Fibroblast of the conjunctiva (primary cell): ENCODE data around the gene SFR1.
"Not testable (repeated sequence)": the region's sequence is repeated elsewhere in the genome, so short reads cannot be mapped to it uniquely, and the experiment has no call there.

Experiments used
- DNase-seq: peaks from one replicate; pipeline ENCODE4 v3.0.0-alpha.2; 2010; ENCODE audit warnings: low read depth

Gene SFR1

DNA sequence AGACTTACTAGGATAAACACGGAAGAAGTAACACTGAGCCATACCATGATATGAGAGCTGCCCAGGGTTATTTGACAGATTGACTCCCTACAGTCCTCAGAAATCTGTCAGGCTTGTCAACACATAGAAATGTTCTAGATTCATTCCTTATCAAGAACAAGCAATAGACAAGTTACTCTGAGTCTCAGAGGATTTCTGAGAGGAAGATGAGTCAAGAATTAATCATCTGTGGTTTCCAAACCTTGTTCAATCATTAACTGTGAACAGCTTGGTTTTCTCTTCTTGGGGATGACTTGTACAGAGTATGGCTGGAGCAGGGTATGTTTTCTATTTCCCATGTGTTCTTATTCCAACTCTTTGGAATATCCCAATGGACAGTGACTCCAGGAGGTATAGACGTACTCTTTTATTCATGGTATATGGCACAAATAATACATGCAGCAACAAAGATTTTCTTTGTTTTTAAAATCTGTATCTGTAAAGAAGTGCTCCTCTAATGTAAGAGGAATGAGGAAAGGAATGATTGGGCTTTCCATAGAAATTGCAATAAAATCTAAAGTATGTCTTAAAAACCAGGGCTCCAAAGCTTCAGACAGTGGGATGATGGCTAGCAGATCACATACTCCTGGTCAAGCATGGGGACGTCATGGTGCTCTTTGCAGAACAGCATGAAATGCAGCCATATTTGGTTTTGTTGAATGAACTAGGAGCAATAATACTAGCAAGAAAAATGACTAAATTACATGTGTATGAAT, 11.9 kb upstream of the SFR1 start:
- DNase-seq, result no peak

DNA sequence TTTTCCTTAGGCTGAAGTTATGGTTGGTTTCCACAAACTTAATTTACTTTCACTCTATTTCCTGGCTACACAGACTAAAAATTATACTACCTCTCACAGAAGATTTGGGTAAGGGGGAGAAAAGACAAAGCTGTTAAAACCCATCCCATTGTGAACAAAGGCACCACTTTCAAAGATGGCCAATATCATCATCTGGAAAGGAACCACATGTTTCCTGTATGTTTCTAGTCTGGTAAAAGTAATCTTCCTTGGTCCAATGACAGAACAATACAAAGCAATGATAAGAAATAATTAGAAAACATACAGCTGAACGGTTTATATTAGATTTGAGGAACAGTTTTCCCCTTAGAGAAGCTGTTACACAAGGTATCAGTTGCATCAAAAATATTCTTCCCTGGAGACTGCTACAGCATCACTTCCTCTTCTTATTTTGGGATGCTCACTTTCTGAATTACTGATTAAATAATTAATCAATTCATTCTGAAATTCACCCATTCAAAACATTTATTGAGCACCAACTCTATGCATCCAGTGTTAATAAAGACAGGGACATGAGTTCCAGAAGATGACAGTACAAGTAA, 8.5 kb upstream of the SFR1 start:
- DNase-seq, result no peak

DNA sequence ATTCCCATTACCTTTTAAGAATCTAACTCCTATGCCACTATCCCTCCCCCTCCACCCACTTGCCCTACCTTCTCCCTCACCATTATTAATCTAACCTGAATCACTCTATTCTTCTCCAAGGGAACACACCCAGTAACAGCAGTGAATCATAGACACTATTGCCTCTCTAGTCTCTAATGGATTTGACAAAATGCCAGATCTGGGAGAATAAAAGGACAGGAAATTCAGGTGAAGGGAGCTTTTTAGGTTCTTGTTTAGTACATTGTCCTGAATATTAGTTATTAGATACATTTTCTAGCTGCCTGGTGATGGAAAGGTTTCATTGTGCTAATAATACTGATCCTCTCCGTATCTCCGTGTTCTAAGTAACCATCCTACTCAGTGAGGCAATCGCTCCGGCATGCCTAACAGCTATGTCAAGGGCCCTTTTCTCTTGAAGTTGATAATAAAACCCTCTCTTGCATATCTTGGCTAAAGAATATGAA, 4.1 kb upstream of the SFR1 start:
- DNase-seq, result no peak

- no peak for DNase-seq
These were observed 2.0 kb upstream of the SFR1 start for GRCh38 chr10:104119996-104120395.

GRCh38 chr10:104120512-104120902, 1.5 kb upstream of the SFR1 start:
- no peak for DNase-seq

DNA sequence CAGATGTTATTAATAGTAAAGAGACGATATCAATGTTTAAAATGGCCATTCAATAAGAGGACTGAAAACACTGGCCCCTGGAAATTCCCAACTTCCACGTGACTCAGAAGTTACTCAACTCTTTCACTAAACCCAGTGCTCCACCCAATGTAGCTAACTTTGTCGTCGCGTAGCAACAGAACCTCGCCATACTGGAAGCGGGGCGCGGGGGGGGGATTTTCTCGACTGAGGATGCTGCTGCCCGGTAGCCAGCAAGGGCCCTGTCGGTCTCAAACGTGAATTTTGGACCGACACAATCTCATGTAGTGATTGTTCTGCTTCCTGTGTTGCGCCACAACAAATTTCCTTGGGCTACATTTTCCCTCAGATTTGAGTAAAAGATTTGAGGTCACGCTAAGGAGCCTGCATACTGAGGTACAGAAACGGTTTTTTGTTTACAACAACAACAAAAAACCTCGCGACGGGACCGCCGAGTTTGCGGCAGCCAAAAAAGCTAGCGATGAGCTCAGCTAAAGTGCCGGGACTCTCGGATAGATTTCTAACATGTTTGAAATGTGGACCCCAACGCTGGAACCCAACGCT, 977 bp upstream of the SFR1 start:
- DNase-seq, result peak; percentile 97

DNA sequence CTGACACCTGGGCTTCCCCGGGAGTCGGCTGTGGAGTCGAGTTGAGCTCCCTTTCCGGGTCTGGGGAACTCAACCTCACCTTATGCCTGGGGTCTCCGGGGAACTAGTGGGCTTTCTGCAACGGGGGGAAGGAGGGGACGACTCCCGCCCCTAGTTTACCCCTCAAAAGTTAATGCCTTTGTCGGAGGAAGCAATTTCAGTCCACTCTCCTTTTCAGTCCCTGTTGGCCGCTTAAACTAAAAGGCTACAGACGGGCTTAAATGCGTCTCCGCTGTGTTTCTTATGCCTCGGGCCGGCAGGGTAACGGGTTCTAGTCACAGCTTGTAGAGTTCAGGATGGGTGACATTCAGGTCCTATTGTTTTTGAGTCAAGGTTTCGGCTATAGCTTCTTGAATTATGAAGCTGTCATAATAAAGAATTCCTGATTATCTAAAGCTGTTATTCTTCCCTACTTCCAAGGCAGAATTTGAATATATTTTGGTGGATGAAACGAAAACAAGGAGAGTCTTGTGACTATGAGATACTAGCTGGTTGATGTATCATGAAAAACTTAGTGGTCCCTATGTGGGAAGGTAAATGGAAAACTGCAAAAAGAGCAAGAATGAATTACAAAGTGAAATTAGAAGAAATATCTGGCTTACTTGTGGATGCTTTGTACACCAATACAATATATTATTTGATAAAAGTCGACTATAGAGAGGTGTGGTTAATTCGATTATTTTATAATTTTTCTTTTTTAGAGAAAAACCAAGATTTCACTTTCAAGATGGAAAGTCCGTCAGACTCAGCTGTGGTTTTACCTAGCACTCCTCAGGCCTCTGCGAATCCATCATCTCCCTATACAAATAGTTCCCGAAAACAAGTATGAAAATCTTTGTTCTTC, 495 bp downstream of the SFR1 start:
- DNase-seq, result no peak

DNA sequence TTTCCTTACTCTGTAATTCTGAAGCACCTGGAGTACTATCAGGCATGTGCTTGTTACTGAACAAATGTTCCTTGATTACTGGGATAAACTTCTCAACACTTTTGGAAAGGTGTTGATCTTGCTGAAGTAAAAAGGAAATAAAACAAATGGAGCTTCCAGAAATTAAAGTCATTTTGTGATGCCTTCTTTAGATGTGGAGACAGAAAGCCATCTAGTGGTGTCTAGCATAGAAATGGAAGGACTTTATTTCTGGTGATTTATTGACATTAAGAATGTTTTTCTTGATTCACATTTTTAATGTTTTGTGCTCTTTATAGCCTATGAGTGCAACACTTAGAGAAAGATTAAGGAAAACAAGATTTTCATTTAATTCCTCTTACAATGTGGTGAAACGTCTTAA, 1.4 kb downstream of the SFR1 start:
- DNase-seq, result no peak

GRCh38 chr10:104127411-104127810, 5.4 kb downstream of the SFR1 start:
- no peak for DNase-seq

DNA sequence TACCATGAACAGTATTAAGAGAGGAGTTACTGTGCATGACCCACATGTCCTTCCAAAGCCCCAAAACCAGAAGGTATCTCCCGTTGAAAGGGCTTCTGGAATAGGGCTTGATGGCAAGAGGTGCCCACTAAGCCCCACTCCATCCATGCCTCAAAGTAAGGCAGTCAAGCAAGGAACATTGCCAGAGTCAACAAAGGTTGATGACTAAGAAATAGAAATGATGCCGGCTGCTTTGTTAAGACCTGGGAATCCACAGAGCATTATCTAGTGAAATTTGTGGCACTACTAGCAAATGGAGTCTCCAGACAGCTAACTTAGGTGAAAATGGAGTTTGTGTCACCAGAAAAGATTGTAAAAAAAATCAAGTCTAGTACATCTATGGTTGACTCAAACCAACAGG, 6.2 kb downstream of the SFR1 start:
- DNase-seq, result no peak

DNA sequence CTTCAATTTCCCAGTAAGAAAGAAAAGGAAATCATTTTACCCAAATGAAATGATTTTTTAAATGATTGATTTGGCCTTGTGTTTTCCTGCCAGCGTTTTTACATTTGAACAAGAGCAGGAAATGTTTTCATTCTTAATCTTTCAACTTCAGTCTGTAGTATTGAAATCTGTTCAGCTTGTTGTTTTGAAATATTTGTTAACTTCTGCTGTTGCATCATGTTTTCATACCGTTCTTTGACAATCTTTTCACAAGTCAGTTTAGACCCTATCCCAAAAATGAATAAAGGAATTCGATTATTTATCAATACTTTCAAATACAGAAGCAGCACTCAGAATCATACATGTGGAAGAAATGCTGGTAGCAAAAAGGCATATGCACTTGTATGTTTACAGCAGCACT, 8.1 kb downstream of the SFR1 start:
- DNase-seq, result no peak

DNA sequence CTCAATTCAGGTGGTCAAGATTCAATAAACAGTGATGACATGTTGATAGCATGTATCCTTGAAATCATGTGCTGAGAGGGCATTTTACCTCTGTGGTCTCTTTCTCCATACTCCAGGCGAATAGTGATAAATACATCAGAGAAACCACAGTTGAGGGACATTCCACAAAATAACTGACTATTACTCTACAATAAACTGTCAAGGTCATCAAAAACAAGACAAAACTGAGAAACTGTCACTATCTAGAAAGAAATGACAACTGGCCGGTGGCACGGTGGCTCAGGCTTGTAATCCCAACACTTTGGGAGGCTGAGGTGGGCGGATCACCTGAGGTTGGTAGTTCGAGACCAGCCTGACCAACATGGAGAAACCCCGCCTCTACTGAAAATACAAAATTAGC, 16.2 kb downstream of the SFR1 start:
- DNase-seq, result no peak

DNA sequence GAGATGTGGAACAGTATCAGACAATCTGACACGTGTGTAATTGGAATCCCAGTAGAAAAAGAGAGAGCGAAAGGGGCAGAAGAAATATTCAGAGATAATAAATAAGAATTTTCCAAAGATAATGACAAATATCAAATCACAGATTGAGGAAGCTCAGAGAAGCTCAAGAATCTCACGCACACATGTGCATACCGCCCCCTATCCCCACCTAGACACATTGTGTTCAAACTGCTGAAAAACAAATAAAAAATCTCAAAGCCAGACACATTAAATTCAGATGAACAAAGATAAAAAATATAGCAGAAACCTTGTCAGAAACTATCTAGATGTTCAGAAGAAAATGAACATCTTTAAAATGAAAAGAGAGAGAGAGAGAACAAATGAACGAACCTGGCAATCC, 17.2 kb downstream of the SFR1 start:
- no peak for DNase-seq

DNA sequence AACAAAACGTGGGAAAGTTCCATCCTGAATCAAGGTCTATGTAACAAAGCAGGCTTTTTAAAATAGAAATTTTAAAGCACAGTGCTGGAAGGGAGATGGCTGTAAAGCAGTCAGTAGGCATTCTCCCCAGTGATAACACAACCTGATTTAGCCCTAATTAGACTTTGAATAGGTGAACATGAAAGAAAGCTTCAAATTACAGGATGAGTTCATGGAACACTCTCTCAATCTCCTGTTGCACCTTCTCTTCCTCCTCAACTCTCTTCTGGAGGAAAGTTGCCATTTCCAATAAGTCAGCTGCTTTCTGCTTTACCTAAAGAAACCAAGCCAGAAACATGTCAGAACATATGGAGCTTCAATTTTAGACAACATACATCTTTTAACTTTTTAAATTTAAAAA, 20.1 kb downstream of the SFR1 start:
- DNase-seq, result no peak

DNA sequence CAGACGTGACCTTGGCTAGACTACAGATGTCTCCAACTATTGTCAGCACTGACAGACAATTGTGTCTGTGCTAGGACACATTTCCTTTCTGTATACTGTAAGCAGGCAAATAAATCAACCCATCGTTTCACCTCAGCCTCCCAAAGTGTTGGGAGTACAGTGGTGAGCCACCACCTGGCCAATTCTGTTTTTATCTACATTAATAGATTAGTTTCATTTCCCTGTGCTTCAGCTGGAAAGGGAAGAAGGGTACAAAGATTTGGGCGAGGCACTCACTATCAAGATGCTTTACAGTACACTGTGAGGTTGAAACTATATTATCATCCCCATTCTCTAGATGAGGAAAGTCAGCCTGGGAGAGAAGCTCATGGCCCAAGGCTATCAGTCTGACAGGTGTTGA, 21.9 kb downstream of the SFR1 start:
- DNase-seq, result no peak

DNA sequence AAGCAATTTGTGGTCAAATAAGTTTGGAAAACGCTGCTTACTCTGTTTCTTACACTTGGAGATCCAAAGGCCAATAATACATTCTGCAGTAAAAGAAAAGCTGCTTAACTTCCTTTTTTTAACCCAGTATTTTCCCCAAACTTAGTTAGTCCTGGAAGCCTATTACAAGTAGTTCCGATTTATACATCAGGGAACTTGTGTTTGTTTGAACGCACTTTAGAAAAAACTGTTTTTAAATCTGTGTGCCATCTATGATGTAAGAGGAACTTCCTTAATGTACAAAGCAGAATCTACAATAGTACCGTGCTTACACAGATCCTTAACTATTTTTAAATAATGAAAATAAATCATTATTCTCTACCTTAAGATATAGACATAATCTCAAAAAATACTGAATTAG, 23.0 kb downstream of the SFR1 start:
- DNase-seq, result no peak

- DNase-seq, result no peak
These were observed 24.9 kb downstream of the SFR1 start for GRCh38 chr10:104146882-104147281.

DNA sequence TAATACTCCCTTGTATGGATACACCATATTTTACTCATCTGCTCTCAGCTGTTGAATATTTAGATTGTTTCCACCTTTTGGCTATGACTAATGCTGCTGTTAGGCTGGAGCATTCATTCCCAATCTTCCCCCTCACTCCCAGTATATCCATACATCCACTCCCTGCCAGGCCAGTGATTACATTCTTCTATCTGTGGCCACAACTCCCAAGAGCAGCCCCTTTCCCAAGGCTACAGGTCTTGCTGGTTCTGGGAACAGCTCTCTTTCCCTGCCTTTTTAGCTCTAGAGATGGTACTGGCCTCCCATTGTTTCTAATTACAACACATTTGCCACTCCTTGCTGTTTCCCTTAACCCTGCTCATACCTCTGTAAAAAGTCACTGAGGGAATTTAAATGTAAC, 28.2 kb downstream of the SFR1 start:
- DNase-seq, result no peak

DNA sequence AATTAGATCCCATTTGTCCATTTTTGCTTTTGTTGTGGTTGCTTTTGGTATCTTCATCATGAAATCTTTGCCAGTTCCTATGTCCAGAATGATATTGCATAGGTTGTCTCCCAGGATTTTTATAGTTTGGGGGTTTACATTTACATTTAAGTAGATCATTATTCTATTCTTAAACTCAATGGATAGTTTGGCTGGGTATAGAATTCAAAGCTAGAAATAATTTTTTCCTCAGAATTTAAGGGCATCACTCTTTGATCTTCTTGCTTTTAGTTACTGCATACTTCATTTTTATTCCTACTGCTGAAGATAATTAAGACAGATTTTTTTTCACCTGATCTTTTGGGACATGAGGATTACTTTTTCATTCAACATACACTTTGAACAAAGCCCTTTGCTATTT, 29.8 kb downstream of the SFR1 start:
- no peak for DNase-seq

GRCh38 chr10:104155591-104155990, 33.6 kb downstream of the SFR1 start:
- no peak for DNase-seq

DNA sequence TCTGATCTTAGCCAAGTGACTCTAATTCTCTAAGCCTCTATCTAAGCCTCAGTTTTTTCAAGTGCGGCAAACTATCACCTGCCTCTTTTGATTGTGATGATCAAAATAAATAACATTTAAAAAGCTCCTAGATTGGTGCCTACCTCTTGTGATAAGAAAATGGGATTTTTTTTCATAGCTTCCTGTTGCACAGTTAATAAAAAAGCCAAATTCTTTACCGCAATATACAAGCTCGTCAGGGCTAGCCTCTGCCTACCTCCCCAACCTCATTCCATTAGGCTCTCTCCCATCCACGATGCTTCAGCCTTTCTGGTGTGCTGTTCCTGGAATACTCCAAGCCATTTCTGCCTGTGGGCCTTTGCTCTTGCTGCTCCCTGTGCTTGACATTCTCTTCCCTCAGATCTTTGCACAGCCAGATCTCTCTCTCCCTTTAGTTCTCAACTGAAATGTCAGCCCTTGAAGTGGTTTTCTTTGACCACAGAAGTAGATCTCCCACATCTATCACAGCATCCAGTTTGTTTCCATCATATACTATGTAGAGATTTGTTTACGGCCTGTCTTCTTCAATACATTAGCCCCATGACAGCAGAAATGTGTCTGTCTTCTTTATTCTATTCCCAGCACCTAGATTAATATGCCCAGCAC, 48.8 kb downstream of the SFR1 start:
- DNase-seq, result no peak

- not testable (repeated sequence) for DNase-seq
These were observed 52.2 kb downstream of the SFR1 start for GRCh38 chr10:104174136-104174535.
